Measurements from ENCODE around the gene CTNNA1.
"Not testable (repeated sequence)": the region's sequence is repeated elsewhere in the genome, so short reads cannot be mapped to it uniquely, and the experiment has no call there.

CTNNA1 gene

DNA sequence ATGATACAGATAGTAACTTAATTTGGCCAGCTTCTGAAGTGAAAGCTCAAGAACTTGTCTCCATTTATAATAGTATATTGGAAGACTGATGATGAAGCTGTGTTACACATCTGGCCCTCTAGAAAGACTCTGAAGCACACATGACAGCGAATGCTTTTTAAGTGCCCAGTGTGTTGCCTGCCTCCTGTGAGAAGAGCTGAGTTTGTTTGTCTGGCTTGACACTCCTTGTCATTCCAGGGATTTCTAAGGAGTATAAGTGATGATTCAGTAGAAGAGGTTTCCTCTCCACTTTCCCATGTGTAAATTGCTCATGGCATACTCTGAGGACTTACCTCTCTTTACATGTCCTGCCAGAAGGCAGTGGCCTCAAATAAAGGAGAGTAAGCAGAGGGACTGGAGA, 152.3 kb downstream of the CTNNA1 start:
- no peak for DNase-seq

DNA sequence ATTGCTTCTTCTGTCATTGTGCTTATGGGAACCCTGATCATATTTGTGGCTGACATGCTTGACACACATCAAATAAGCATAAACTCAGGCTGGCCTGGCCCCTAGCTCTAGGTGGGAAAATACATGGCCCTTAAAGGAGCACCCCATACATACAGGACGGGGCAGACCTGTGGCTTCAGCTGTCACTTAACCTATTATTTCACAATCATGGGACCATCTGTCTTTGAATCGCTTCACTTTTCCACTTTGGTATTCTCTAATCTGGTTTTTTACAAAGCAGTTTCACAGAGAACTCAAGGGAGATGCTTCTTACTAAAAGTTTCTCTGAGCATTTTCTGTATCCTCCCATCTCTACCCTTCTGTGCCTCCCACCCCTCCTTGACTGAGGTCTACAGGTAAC, 156.5 kb downstream of the CTNNA1 start:
- no peak for DNase-seq

DNA sequence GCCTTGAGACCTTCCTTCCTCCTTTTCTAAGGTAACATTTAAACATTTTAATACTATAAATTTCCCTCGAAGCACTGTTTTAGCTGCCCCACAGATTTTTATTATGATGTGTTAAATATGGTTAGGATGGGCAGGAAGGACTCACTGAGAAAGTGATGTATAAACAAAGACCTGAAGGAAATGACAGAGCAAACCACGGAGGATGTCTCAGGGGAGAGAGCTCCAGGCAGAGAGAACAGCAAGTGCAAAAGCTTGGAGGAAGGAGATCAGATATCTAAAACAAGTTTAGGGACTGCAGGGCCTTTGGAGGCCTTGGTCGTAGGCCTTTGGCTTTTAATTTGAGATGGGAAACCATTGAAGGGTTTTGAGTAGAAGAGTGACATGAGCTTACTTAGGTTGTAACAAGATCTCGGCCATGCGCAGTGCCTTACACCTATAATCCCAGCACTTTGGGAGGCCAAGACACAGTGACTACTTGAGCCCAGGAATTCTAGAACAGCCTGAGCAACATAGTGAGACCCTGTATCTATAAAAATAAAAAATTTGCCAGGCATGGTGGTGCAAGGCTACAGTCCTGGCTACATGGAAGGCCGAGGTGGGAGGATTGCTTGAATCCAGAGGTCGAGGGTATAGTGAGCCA, 157.4 kb downstream of the CTNNA1 start:
- DNase-seq, result no peak

DNA sequence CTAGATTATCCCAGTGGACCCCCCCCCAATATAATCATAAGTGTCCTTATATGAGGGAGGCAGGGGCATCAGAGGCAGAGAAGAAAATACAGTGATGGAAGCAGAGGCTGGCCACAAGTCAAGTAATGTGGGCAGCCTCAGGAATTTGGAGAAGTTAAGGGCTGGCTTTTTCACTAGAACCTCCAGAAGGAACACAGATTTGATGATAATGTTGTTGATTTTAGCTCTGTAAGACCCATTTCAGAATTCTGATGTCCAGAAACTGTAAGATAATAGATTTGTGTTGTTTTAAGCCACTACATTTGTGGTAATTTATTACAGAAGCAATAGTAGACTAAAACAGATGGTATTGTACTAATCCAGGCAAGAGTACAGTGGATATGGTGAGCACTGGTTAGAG, 158.2 kb downstream of the CTNNA1 start:
- no peak for DNase-seq

DNA sequence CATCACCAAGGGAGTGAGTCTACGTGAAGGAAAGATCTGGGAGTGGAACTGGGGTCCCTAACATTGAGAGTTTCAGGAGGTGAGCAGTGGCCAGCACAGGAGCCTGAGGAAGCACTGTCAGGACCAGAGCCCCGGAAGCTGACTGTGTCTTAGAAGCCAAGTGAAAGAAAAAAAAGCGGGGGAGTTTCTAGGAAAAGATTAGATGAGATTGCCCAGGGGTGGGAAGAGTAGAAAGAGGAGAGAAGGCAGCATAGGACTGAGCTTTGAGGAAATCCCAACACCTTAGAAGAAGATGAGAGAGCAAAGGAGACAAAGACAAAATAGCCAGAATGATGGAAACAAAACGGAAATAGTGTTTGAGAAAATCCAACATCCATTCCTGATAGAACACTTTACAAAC, 158.9 kb downstream of the CTNNA1 start:
- no peak for DNase-seq

DNA sequence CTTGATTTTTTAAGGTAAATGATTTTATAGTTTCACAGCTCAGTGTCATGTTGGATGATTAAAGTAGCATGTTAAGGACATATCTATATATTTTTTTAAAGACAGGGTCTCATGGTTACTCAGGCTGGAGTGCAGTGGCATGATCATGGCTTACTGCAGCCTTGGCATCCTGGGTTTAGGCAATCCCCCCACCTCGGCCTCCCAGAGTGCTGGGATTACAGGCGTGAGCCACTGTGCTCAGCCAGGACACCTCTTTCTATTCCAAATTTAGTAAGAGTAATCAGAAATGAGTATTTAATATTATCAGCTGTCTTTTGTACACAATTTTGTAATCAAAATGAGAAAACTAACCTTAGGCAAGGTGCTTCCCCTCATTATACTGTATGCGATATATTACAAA, 160.5 kb downstream of the CTNNA1 start:
- no peak for DNase-seq

DNA sequence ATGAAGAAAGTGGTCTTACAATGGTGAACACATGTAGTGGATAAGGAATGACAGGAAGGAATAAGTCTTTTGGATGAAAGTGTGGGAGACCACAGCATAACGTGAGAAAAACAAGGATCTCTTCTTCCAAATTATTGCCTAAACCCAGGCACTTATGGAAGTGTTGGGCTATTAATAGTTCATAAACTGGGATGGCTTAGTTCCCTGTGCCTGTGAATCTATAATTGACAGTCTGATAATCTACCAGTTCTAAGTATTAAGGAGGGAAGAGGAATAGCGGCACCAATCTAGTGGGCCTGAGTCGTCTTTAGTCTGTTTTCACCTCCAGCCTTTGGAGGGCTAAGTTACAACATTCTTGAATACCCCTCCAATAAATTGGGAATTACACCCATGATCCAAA, 161.1 kb downstream of the CTNNA1 start:
- no peak for DNase-seq

DNA sequence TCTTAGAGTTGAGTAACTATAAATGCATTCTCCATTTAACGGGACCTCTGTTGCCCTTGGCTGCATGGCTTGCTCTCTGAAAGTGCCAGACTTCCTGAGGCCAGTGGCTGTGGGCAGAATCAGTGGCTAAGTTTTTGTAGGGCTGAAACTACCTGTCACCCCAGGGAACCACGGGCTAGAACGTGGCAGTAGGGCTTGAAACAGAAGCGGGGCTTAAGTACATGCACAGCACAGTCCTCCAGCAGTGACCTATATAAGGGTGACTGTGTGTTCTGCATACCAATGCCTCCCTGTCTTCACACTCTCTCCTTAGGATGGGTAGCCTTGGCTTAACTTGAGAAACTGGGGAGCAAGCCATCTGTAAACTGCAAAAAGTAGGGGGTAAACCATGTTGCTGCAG, 165.5 kb downstream of the CTNNA1 start:
- DNase-seq, result no peak

DNA sequence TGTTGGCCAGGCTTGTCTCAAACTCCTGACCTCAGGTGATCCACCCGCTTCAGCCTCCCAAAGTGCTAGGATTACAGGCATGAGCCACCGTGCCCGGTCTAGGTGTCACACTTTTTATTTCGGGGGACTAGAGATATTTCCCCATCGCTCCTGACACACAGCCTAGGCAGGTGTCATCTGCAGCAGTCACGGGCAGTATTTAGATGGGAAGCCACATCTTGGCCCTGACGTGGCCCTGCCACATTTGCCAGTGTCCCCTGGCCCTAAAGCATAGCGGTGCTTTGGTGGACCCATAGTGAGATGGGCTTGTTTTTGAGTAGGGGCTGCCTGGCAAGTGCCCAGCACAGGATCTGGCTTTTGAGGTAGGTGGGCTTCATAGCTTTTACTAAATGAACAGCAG, 167.0 kb downstream of the CTNNA1 start:
- no peak for DNase-seq

DNA sequence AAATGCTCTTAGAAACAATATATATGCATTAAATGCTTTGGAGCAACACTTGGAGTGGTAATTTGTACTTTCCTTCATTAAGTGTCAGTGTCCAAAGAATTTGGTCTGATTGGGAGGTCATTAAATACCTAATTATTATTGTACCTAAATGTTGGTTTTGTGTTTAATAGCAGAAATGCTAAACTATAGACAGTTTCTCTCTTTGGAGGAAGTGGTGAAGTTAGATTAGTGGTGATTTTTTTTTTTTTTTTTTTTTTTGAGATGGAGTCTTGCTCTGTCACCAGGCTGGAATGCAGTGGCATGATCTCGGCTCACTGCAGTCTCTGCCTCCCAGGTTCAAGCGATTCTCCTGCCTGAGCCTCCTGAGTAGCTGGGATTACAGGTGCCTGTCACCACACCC, 168.1 kb downstream of the CTNNA1 start:
- DNase-seq, result not testable (repeated sequence)

DNA sequence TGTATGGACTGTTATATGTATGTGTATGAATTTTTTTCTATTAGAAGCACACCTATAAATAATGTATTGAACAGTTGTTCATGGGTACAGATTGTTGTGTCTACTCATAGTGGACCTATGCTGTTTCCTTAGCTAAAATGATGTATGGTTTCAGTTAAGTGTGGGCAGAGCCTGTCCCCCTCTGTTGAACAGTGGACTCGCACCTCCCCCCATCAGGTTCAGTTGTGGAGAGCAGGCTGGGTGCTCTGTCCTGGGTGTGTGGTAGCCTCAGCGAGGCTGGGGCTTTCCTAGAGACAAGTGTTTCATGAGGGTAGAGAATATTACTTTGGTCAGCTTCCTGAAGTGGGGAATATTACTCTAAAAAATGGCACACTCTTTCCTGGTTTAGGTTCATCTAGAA, 169.3 kb downstream of the CTNNA1 start:
- DNase-seq, result no peak

DNA sequence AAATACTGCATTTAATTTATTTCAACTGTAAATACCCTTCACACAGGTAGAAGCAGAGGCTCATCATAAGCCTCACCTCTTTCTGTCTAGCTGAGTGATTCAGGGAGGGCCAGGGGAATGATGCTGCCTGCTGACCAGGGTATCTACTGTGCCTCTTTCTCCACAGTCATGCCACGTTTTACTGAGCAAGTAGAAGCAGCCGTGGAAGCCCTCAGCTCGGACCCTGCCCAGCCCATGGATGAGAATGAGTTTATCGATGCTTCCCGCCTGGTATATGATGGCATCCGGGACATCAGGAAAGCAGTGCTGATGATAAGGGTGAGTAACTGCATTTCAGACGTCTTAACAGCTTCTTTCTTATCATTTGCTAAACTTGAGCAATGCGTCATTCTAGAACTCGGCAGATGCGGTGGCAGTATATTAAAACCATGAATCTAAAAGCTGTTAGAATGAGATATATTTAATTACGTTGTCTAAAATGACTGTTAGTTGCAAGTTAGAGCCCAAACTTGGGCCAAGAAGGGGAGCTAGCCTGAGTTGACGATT, 171.9 kb downstream of the CTNNA1 start:
- no peak for DNase-seq

DNA sequence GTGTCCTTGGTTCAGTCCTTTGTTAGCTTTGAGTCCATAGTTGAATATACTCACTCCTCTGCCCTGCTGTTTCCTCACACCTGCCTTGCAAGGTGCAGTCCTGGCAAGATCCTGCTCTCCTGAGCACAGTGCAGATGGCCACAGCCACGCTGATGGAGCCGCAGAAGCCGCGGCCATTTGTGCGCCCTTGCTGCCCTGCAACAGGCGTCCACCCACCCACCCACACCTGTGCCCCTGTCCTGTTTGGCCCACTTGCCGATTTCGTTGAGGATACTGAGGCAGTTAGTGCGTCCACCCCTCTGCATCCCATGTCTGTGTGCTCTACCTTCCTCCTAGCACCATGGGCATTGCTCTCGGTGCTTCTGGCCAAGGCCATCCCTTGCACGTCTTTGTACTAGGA, 173.0 kb downstream of the CTNNA1 start:
- DNase-seq, result no peak

DNA sequence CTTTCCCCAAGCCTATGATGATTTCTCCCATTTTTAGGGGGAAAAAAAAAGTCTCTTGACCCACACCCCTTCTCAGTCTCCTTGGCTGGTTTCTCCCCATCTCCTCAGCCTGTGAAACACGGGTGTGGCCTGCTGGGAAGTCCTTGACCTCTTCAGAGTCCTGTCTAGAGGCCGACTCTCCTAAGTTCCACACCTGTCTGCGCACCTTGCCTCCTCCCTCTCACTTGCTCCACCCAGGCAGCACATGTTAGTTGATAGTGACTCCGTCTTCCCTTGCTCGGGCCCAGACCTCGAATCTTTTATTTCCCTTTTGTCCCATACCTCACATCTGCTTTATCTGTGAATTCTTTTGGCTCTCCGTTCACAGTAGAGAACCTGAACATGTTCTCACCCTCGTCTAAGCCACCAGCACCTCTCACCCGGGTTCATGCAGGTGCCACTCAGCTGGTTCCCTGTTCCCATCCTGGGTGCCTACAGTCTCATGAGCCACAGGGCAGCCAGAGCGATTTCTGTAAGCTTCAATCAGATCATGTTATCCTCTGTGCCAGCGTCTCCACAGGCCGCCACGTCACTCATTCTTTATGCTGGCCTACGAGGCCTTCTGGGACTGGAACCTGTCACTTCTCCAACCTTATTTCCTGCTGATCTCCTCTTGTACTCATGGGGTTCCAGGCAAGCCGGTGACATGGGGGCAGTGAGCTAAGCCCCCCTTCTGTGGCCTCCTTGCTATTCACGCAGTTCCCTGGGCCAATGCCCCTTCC, 173.6 kb downstream of the CTNNA1 start:
- no peak for DNase-seq

DNA sequence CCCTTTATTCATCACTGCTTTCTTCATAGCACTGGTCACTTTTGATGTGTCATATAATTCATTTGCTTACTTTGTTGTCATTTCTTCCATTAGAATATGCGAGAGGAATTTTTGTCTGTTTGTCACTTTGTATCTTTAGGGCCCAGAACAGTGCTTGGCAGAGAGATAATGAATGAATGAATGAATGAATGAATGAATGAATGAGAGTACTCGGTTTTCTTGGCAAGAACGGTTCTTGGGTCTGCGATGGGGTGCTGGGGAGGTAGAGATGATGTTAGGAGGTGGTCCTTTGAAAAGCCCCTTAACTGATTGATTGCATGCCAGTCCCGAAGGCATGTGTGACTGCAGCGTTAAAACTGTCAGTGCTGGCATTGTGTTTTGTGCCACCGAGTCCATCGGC, 174.3 kb downstream of the CTNNA1 start:
- DNase-seq, result no peak

DNA sequence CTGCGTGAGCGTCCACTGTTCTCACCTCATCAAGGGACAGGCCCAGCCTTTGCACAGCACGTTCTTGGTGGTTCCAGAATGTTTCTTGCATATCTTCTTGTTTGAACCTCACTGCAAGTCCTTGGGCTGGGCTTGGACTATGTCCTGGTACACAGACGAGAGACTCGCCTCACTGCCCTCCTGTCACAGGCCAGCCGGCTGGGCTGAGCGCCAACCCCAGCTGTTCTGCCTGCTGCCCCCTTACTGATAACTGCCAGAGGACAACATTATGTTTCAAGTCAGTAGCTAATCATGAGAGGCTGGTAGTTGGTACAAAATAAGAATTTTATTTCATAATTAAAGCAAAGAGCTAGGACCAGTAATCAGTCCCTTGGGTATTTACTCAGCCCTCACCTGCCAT, 174.8 kb downstream of the CTNNA1 start:
- DNase-seq, result no peak

DNA sequence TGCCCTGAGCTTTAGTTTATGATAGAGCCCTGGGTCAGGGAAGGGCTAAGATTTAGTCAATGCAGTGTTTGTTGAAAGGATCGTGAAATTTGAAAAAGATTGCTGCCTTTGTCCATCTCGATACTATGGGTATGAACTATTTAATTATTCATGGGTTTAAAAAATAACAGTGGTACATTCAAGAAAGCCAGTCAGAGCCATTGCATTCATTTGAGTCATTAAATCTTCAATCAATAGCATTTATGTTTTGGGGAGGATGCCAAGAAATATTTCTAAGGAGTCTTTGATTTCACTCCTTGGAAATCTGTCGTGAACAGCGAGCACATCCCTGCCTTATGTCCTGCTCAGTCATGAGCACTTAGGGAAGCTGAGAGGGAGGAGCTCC, 176.3 kb downstream of the CTNNA1 start:
- no peak for DNase-seq

DNA sequence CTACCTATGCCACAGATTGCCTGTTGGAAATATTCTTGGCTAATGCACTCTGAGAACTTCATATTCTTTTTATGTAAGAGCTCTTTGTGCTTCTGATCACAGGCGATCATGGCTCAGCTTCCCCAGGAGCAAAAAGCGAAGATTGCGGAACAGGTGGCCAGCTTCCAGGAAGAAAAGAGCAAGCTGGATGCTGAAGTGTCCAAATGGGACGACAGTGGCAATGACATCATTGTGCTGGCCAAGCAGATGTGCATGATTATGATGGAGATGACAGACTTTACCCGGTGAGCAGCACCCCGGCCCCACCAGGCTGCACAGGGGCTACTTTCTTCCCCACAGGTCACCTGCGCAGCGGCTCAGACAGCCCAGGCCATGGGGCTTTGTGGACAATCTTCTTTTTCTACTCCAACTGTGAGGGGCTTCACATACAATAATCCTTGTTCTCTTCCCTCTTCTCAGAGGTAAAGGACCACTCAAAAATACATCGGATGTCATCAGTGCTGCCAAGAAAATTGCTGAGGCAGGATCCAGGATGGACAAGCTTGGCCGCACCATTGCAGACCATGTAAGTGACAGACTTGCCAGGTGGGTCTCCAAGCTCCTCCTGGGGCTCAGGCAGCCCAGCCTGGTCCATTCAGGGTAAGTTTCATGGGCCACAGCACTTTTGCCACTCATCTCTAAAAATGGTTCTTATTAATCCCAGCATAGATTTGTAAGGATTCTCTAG, 177.3 kb downstream of the CTNNA1 start:
- no peak for DNase-seq

DNA sequence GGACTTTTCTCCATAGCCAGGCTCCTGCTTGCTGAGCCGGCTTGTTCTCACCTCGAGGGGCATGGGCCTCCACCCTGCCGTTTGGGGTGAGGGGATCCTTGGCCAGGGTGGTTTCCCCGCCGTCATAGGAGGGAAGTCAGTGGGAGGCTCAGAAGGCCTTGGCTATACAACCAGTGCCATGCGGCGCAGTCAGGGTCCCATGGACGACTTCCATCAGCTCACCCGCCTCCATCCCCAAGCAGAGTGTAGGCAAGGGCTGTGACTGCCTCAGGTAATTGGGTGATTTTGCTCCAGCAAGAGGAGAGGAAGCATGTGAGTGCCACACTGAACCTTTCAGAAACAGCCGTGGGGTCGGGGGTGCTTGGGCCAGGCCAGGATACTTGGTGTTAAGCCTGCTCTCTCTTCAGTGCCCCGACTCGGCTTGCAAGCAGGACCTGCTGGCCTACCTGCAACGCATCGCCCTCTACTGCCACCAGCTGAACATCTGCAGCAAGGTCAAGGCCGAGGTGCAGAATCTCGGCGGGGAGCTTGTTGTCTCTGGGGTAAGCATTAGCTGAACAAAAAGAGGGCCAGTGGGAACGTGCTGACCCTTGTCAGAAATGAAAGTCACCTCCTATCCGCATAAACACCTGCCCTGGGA, 179.1 kb downstream of the CTNNA1 start:
- DNase-seq, result no peak

DNA sequence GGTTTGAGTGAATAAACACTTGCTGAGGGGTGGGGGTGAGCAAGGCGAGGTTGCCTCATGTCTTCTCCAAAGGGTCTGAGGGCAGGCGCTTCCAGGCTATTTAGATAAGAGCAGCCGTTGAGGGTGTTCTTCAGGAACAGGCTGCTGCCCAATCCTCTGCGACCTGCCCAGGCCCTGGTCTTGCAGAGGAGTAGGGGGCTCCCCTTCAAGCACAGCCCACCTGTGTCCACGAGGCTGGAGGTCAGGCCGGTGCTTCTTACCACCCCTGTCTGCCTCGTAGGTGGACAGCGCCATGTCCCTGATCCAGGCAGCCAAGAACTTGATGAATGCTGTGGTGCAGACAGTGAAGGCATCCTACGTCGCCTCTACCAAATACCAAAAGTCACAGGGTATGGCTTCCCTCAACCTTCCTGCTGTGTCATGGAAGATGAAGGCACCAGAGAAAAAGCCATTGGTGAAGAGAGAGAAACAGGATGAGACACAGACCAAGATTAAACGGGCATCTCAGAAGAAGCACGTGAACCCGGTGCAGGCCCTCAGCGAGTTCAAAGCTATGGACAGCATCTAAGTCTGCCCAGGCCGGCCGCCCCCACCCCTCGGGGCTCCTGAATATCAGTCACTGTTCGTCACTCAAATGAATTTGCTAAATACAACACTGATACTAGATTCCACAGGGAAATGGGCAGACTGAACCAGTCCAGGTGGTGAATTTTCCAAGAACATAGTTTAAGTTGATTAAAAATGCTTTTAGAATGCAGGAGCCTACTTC, 180.5 kb downstream of the CTNNA1 start:
- no peak for DNase-seq

DNA sequence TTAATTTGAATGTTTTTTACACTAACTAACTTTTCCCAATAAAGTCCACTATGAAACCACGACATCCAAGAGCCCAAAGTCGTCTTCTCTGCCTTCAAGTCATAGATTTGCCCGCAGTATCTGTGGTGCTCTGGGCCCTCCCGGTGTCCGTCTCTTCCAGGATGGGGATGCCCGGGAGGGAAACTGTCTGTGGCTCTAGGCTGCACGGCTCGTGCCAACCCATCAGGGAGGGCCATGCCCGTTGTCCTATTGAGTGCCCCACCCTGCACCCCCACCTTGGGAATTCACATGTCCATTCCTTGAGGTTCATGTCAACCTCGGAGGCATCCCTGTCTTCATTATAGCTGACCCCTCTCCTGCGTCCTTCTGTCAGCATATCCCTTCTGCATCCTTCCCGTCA, 181.7 kb downstream of the CTNNA1 start:
- no peak for DNase-seq

DNA sequence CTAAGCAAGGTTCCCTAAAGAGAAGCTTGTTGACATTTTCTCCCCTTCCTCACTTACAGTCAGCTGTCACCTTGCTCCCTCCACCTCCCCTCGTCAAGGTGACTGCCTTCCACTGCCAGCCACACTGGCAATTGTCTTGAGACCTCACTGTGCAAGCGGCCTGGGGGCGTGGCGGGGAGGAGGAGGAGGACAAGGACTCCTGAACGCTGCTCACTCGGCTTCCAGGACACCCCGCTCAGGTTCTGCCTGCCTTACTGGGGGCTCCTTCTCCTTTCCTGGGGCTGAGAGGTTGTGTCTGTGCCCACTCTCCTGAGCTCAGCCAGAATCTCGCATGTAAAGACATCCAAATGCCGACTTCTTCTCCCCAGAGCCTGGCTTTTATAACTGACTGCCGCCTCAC, 182.2 kb downstream of the CTNNA1 start:
- DNase-seq, result no peak
